ENCODE results near the gene FGF7.

- TF ChIP-seq POLR2AphosphoS5 (IDR thresholded peaks at IDR 0.05; ENCODE audit: borderline replicate concordance, low read depth, low read length), result no peak
- TF ChIP-seq EZH2 (IDR thresholded peaks at IDR 0.05), result no peak
These were observed 984 bp downstream of the FGF7 start for GRCh38 chr15:49423901-49424550.
